Neural progenitor cell (in vitro differentiated cells): ENCODE measurements around the gene PATE2.

Experiments used
- CTCF ChIP-seq: fragments of 200-600 bp; sonication (generic); IDR thresholded peaks from 2 replicates; pipeline ENCODE4 v1.5.1; 2017; ENCODE audit warnings: antibody characterized with exemption, mild to moderate bottlenecking
- EZH2 ChIP-seq: fragments of 200-600 bp; sonication (generic); IDR thresholded peaks from 2 replicates; pipeline ENCODE4 v1.6.1; 2017; ENCODE audit warnings: antibody characterized with exemption, mild to moderate bottlenecking, moderate library complexity

DNA sequence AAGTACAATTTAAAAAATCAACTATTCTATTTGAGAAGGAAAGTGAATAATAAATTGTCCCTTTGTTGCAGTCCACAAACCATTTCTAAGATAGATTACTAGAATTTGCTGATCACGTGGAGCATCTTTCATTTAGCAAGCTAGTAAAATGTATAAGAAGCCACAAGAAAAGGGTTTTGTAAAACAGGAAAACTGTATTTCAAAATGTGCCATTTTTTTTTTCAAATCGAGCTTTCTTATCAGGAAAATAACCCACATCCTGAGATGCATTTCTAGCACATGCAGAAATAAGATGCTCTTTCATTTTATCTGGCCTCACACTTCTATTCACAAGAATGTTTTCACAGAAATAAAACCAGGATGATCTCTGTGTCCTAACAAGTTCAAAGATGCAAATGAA lies 6.0 kb upstream of the PATE2 start:
- TF ChIP-seq CTCF (no peak), EZH2 (no peak)
